Right forelimb (tissue), 1 donor: ENCODE measurements around the gene ZNF638.
"Not testable (repeated sequence)": the region's sequence is repeated elsewhere in the genome, so short reads cannot be mapped to it uniquely, and the experiment has no call there.

Experiments used
- DNase-seq: peaks from one replicate; pipeline ENCODE4 v3.0.0-alpha.2; 2018

The ZNF638 gene

GRCh38 chr2:71416866-71417265, 85.3 kb downstream of the ZNF638 start:
- not testable (repeated sequence) for DNase-seq

- no peak for DNase-seq
Observed at GRCh38 chr2:71417300-71418202, 86.0 kb downstream of the ZNF638 start.

DNA sequence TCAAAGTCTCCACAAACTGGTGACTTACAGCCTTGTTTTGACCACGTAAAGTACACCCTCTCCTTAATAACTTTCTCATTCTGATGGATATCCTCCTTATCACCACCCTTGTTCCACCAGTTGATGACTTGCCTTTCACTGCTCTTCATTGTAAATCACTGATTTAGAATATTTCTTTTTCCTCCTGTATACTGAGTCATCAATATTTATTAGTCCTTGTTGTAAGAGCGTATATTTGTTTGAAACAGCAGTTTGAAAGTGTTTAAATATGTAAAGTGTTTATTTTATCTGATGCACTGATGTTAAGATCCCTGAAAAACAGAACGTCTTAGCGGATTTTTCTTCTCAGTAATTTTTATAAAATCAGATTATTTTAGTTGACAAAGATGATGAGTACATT, 87.6 kb downstream of the ZNF638 start:
- DNase-seq: no peak

DNA sequence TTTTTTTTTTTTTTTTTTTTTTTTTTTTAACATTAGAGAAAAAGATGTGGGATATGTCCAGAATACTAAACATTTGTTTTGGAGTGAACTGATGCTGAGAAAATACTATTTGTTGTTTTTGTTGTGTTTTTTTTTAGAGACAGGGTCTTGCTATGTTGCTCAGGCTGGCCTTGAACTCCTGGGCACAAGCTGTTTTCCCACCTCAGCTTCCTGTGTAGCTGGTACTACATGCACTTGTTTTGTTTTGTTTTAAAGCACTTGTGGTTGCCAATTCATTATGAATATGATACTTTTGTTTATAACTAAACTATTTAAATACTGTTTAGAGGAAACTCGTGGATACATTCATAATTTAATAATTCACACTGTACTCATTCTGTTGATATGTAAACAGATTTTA, 88.4 kb downstream of the ZNF638 start:
- DNase-seq: no peak

DNA sequence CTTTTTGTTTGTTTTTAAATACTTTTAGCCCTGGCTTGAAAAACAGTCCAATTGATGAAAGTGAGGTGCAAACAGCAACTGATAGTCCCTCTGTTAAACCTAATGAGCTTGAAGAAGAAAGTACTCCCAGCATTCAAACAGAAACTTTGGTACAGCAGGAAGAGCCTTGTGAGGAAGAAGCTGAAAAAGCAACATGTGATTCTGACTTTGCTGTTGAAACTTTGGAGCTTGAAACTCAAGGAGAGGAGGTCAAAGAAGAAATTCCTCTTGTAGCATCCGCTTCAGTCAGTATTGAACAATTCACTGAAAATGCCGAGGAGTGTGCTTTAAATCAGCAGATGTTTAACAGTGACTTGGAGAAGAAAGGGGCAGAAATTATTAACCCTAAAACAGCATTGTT, 91.2 kb downstream of the ZNF638 start:
- no peak for DNase-seq

DNA sequence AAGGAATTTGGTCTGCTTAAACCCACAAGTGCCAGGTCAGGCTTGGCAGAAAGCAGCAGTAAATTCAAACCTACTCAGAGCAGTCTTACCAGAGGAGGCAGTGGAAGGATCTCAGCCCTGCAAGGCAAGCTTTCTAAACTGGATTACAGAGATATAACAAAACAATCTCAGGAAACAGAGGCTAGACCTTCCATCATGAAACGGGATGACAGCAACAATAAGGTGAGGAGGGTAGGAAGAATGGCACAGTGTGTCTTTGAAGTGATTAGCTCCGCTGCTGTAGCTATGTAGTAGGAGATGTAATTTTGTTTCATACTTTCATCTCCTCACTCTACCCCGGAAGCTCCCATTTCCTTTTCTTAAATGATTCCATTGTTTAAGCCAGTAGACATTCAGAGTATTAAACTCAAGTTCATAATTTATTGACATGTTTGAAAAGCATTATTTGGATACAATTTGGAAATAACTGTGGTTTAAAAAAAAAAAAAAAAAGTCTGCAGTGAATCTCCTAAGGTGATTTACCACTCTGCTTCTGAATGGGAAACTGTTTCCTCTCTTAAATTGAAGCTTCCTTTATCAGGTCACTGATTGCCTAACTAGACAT, 92.3 kb downstream of the ZNF638 start:
- no peak for DNase-seq

DNA sequence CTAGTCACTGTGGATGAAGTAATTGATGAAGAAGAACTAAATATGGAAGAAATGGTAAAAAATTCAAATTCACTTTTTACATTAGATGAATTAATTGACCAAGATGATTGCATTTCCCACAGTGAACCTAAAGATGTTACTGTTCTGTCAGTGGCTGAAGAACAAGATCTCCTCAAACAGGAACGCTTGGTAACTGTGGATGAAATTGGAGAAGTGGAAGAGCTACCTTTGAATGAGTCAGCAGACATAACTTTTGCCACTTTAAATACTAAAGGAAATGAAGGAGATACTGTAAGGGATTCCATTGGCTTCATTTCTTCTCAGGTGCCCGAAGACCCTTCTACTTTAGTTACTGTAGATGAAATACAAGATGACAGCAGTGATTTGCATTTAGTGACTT, 95.1 kb downstream of the ZNF638 start:
- DNase-seq: no peak

- DNase-seq: no peak
Observed at GRCh38 chr2:71428472-71429383, 97.1 kb downstream of the ZNF638 start.

DNA sequence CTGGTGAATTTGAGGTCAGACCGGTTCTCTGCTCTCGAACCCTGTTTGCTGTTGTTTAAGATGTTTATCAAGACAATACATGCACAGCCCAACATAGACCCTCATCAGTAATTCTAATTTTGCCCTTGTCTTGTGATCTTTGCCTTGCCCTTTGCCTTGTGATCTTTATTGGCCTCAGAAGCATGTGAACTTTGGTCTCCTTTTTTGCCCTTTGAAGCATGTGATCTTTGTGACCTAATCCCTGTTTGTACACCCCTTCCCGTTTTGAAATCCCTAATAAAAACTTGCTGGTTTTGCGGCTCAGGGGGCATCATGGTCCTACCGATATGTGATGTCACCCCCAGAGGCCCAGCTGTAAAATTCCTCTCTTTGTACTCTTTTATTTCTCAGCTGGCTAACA, 113.6 kb downstream of the ZNF638 start:
- not testable (repeated sequence) for DNase-seq

DNA sequence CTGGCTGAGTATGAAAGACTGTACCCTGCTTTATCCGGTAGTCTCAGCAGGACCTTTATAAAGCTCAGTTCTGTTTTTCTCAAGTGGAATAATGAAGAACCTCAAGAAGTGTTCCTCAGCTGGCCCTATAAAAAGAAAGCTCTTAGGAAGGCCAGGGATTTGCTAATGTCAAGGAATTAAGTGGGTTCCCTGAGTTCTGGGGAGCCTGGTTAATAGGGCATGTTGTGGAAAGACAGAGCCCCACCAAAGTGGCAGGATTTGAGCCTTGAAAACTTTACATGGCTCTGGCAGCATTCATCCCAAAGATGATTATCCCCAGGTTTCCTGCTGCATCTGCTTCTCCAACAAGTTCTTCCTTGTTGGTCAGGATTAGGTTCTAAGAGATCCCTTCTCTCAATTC, 114.9 kb downstream of the ZNF638 start:
- DNase-seq: no peak

DNA sequence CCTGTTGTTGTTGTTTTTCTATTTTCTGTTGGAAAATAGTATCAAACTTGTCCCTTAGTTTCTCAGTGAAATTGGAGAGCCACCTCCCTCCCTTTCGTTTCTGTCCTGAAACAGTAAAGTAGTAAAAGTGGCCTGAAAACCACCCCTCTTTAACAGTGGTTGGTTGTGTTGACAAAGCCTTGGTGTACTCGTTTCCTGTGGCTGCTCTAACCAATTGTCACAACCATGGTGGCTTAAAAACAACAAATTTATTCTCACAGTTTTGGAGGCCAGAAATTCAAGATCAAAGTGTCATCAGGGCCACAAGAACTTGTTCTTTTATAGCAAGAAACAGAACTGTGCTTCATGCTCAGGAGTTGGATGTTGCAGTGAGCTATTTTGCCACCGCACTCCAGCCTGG, 117.8 kb downstream of the ZNF638 start:
- DNase-seq: no peak

DNA sequence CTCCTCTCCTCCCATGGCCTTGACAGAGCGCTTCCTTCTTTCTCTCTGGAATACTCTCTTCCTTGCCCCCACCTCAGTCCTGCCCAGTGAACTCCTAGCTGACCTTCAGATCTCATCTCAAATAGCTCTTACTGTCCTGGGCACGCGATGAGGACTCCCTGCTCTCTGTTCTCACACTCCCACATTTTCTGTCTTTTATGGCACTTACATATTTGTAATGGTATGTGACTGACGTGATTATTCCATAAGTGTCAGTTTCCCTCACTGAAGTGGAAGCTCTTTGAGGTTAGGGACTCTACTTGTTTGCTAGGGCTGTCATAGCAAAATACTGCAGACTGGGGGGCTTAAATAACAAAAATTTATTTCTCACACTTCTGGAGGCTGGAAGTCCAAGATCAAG, 120.1 kb downstream of the ZNF638 start:
- no peak for DNase-seq

- no peak for DNase-seq
Observed at GRCh38 chr2:71452565-71452964, 121.0 kb downstream of the ZNF638 start.

GRCh38 chr2:71453404-71454220, 122.0 kb downstream of the ZNF638 start, which contains the start of gene DYSF:
Gene DYSF (plus strand): TSS chr2:71453561.
- no peak for DNase-seq

GRCh38 chr2:71454221-71455010, 122.8 kb downstream of the ZNF638 start:
- DNase-seq: no peak

GRCh38 chr2:71455011-71455740, 123.6 kb downstream of the ZNF638 start:
- no peak for DNase-seq

DNA sequence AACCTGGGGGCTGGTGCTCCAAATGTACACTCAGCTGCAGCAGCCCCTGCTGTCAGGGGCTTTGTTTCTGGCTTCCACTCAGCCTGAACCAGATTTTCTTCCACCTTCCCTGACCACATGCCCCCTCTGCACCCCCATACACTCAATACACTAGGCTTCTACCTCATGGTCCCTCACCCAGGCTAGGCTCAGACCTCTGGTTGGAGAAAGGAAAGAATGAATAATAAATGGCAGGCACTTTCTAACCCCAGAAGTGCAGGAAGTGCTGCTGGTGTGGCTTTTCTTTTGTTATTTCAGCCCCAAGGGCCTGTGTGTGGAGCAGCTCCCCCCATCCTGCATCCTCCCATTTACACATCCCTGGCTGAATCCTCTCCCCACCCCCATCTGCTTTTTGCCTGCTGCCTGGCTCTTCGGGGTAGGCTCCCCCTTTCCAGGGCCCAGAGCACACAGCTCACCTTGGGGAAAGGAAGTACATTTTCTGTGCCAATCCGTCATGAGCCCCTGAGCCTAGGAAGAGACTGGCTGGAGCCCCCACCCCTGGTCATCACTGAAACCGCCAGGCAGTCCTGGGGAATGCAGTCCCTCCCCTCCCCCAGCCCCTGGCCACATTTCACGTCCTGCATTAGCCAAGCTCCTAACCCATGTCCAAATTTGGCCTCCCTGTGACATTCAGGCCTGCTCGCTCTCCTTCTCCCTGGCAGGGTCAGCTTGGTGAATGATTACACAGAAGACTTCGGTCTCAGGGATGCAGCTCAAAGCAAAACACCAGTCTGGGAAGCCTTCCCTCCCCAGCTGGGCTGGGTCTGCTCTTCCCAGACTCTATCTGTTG, 124.4 kb downstream of the ZNF638 start:
- no peak for DNase-seq

DNA sequence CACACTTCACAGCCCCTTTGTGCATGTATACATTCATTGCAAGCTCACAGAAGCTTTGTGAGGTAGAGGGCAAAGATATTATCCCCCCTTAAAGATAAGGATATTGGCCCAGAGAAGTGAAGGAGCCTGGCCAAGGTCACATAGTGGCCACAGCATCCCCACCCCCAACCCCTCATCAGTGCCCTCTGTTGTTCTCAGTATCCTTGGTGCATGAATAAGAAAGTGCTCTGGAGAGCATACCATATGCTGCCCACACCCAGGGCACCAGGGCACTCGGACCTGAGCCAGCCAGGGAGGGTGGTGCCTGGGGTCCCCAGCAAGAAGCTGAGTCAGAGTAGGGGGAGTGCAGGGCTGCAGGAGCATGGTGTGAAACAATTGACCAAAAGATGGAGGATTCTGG, 125.0 kb downstream of the ZNF638 start:
- DNase-seq: no peak

DNA sequence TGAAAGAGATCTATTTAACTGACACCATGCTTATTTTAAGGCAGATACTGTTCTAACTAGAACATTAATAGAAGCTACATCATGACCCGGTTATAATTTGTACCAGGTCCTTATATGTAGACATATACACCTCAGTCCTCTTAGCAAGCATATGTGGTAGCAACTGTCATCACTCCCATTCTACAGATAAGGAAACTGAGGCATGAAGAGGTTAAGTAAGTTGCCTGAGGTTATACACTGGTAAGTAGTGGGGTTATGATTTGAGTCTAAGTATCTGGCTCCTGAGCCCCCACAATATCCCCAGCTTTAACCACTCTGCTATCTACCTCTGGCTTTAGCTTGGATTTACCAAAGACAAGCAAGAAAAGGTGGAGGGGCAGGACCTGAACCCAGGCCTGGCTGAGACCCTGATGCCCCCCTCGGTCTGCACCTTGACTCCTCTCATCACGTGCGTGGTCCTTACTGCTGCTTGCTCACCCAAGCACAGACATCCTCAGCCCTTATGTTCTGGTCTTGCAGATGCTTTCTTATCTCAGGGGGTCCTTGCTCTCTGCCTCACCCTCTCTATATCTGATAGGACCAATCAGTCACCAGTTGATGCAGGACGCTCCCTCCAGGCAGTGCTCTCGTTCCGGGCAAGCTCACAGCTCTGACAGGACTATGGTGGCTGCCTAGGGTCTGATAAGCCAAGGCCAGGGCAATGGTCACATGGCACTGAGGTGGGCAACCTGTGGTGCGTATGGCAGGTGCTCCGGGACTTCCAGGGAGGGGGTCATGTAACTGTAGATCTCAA, 125.7 kb downstream of the ZNF638 start:
- no peak for DNase-seq
